K562 (cell line): ENCODE results near the gene ANO10. TPM values are rescaled to one million over a fixed set of nuclear protein-coding genes. Genes with fewer than 3 reads are reported as not detected.

Source experiments
- ATAC-seq: fragments of 200-7000 bp; cut with Tn5 transposase; 3 replicates; pipeline ENCODE4 v1.9.1; 2020; ENCODE audit warnings: moderate library complexity
- BruUV-seq: library from RNA; stranded (reverse); fragments of 400-500 nt; replicated peaks from 2 replicates; lab custom pipeline; 2021; lab: Mats Ljungman, UMichigan
- CTCF ChIA-PET: fragments of 300-600 bp; formaldehyde crosslinking; extraction: SDS; loops from one replicate; lab custom pipeline; 2021; ENCODE audit warnings: low intra/inter-chr PET ratio; lab: Yijun Ruan, JAX
- POLR2A ChIA-PET: fragments of 300-600, 350-650 bp; sonication (Branson Sonifier 250); formaldehyde crosslinking; extraction: SDS; loops from one replicate; lab custom pipeline; 2021; ENCODE audit warnings: antibody characterized with exemption, inconsistent platforms; lab: Yijun Ruan, JAX
- DNase-seq, 4 experiments: peaks; one replicate each; pipeline versions ENCODE4 v3.0.0 to v3.0.0-alpha.2; 2011 to 2018; ENCODE audit warnings: low spot score in 3 of 4, mixed read lengths in 3 of 4; ENCODE audit errors: extremely low read depth in 1 of 4
- FAIRE-seq: peaks from 2 replicates; lab custom pipeline; 2011; peaks lifted over from hg19 to GRCh38; lab: Jason Lieb, UNC
- H2AFZ ChIP-seq: 2 replicates; pipeline ENCODE4 v1.6.0; 2011; ENCODE audit warnings: low read depth, low read length, control low read depth, inconsistent platforms
- H3K27ac ChIP-seq: fragments of 200-600 bp; 3 replicates; pipeline ENCODE4 v1.8.0; 2011; ENCODE audit warnings: low read depth, mild to moderate bottlenecking, control low read depth, inconsistent platforms, low read length, moderate library complexity, mixed read lengths; ENCODE audit errors: extremely low read depth
- H3K27me3 ChIP-seq, 2 experiments: fragments of 300-600 bp in 1 of 2; 2 replicates in 1 of 2; 3 replicates in 1 of 2; pipeline versions ENCODE4 v1.6.0 to v1.8.0; 2011; ENCODE audit warnings: inconsistent platforms in 2 of 2, low read length in 2 of 2, mild to moderate bottlenecking in 1 of 2, mixed read lengths in 1 of 2, moderate library complexity in 1 of 2; ENCODE audit not compliant: control insufficient read depth in 2 of 2, insufficient read depth in 2 of 2
- H3K36me3 ChIP-seq: fragments of 300-600 bp; 3 replicates; pipeline ENCODE4 v1.8.0; 2011; ENCODE audit warnings: mild to moderate bottlenecking, low read length, inconsistent platforms; ENCODE audit not compliant: control insufficient read depth, insufficient read depth
- H3K4me1 ChIP-seq, 2 experiments: fragments of 200-600 bp in 1 of 2; replicated peaks in 1 of 2; 2 replicates in 1 of 2; 3 replicates in 1 of 2; pipeline versions ENCODE4 v1.5.1 to v1.8.0; 2011; ENCODE audit warnings: inconsistent platforms in 2 of 2, low read length in 2 of 2, mild to moderate bottlenecking in 1 of 2, mixed read lengths in 1 of 2, moderate library complexity in 1 of 2; ENCODE audit not compliant: control insufficient read depth in 2 of 2, insufficient read depth in 2 of 2
- H3K4me2 ChIP-seq: 2 replicates; pipeline ENCODE4 v1.6.1; 2011; ENCODE audit warnings: low read length, control low read depth, inconsistent platforms, mixed read lengths; ENCODE audit not compliant: insufficient read depth
- H3K4me3 ChIP-seq: fragments of 200-600 bp; sonication (generic), shearing (Covaris generic); 2 replicates; pipeline ENCODE4 v1.5.1; 2016; ENCODE audit warnings: control low read depth, inconsistent platforms
- H3K79me2 ChIP-seq: fragments of 200-600 bp; 3 replicates; pipeline ENCODE4 v1.8.0; 2011; ENCODE audit warnings: low read length, inconsistent platforms; ENCODE audit not compliant: control insufficient read depth, insufficient read depth
- H3K9ac ChIP-seq, 2 experiments: 2 replicates each; pipeline versions ENCODE4 v1.6.0 to v1.6.1; 2011; ENCODE audit warnings: low read depth in 2 of 2, low read length in 2 of 2, control low read depth in 1 of 2, inconsistent platforms in 1 of 2, mild to moderate bottlenecking in 1 of 2, mixed read lengths in 1 of 2; ENCODE audit not compliant: insufficient read depth in 1 of 2
- H3K9me1 ChIP-seq: one replicate; pipeline ENCODE4 v1.6.0; 2011; ENCODE audit warnings: inconsistent platforms, mild to moderate bottlenecking, low read length, moderate library complexity; ENCODE audit not compliant: control insufficient read depth, insufficient read depth
- H3K9me3 ChIP-seq: replicated peaks from 2 replicates; pipeline ENCODE4 v1.5.1; 2011; ENCODE audit warnings: low read depth, low read length, inconsistent platforms; ENCODE audit not compliant: control insufficient read depth, insufficient read depth
- H4K20me1 ChIP-seq: replicated peaks from 2 replicates; pipeline ENCODE4 v1.6.1; 2011; ENCODE audit warnings: low read length, inconsistent platforms, mixed read lengths; ENCODE audit not compliant: control insufficient read depth, insufficient read depth
- ADNP ChIP-seq: fragments of 200-800 bp; sonication (Bioruptor generic); IDR thresholded peaks from 2 replicates; pipeline ENCODE4 v1.6.1; 2016; ENCODE audit warnings: missing genetic modification characterization, missing compliant biosample characterization
- BCOR ChIP-seq: fragments of 450-650 bp; IDR thresholded peaks from 2 replicates; pipeline ENCODE4 v1.6.1; 2016
- CBX1 ChIP-seq: sonication (generic); IDR thresholded peaks from 2 replicates; pipeline ENCODE4 v1.6.1; 2016; ENCODE audit warnings: antibody characterized with exemption, low read depth, mild to moderate bottlenecking
- CHD4 ChIP-seq: fragments of 200-600 bp; sonication (generic); IDR thresholded peaks from 3 replicates; pipeline ENCODE4 v1.6.1; 2012; ENCODE audit warnings: low read depth, mild to moderate bottlenecking, mixed read lengths, low read length, inconsistent platforms; ENCODE audit not compliant: insufficient read depth, insufficient replicate concordance, poor library complexity, severe bottlenecking
- DDX20 ChIP-seq: fragments of 450-650 bp; IDR thresholded peaks from 2 replicates; pipeline ENCODE4 v1.6.1; 2016; ENCODE audit warnings: missing genetic modification characterization, low read depth, mild to moderate bottlenecking, missing compliant biosample characterization, moderate library complexity
- FOXJ3 ChIP-seq: sonication (generic); formaldehyde crosslinking; IDR thresholded peaks from 2 replicates; pipeline ENCODE4 v1.4.0; 2020; ENCODE audit warnings: mild to moderate bottlenecking, missing genetic modification reagents
- FOXO4 ChIP-seq: fragments of 450-650 bp; formaldehyde crosslinking; IDR thresholded peaks from 2 replicates; pipeline ENCODE4 v1.4.0; 2020; ENCODE audit warnings: mild to moderate bottlenecking, moderate library complexity
- KDM1A ChIP-seq, 2 experiments: fragments of 450-650 bp; IDR thresholded peaks; 2 replicates each; pipeline ENCODE4 v1.6.1; 2016; ENCODE audit warnings: mild to moderate bottlenecking in 2 of 2
- KLF10 ChIP-seq: fragments of 250-450 bp; sonication (Bioruptor Pico); IDR thresholded peaks from 2 replicates; pipeline ENCODE4 v1.6.1; 2021; ENCODE audit warnings: matching md5 sums
- LCOR ChIP-seq: sonication (generic); formaldehyde crosslinking; IDR thresholded peaks from 2 replicates; pipeline ENCODE4 v1.8.0; 2022; ENCODE audit warnings: mild to moderate bottlenecking, missing genetic modification reagents
- MYC ChIP-seq, 2 experiments: fragments of 250-450 bp in 1 of 2; sonication (Bioruptor Pico) in 1 of 2; IDR thresholded peaks; 2 replicates each; pipeline versions ENCODE4 v1.5.1 to v1.6.1; 2012 to 2021; ENCODE audit warnings: low read depth in 2 of 2, borderline replicate concordance in 1 of 2, improper control_type of control experiment in 1 of 2, low read length in 1 of 2, mild to moderate bottlenecking in 1 of 2, moderate library complexity in 1 of 2
- POLR2H ChIP-seq: IDR thresholded peaks from 2 replicates; pipeline ENCODE4 v1.6.1; 2016; ENCODE audit warnings: missing genetic modification characterization, low read depth, mild to moderate bottlenecking, control low read depth, missing compliant biosample characterization, moderate library complexity
- RBM25 ChIP-seq: fragments of 200-400 bp; formaldehyde crosslinking; IDR thresholded peaks from 2 replicates; pipeline ENCODE4 v1.6.1; 2018; ENCODE audit warnings: low read length, low read depth, moderate library complexity; ENCODE audit not compliant: severe bottlenecking
- RBM34 ChIP-seq: fragments of 200-400 bp; formaldehyde crosslinking; IDR thresholded peaks from 2 replicates; pipeline ENCODE4 v1.6.1; 2018; ENCODE audit warnings: low read length, borderline replicate concordance; ENCODE audit not compliant: insufficient read depth
- RCOR1 ChIP-seq, 2 experiments: IDR thresholded peaks; 2 replicates each; pipeline ENCODE4 v1.6.1; 2012; ENCODE audit warnings: low read depth in 2 of 2, low read length in 2 of 2, borderline replicate concordance in 1 of 2, improper control_type of control experiment in 1 of 2
- SAFB2 ChIP-seq: fragments of 200-400 bp; formaldehyde crosslinking; IDR thresholded peaks from 2 replicates; pipeline ENCODE4 v1.6.1; 2018; ENCODE audit warnings: borderline replicate concordance, low read length, low read depth, moderate library complexity; ENCODE audit not compliant: severe bottlenecking
- SMARCA5 ChIP-seq: fragments of 450-650 bp; IDR thresholded peaks from 2 replicates; pipeline ENCODE4 v1.6.1; 2016
- YBX1 ChIP-seq: fragments of 450-650 bp; IDR thresholded peaks from 2 replicates; pipeline ENCODE4 v1.7.1; 2016; ENCODE audit warnings: mild to moderate bottlenecking
- ZNF174 ChIP-seq: fragments of 250-450 bp; sonication (Bioruptor Pico); IDR thresholded peaks from 2 replicates; pipeline ENCODE4 v1.4.0; 2020; ENCODE audit warnings: mild to moderate bottlenecking
- ZNF583 ChIP-seq: fragments of 250-450 bp; sonication (Bioruptor Pico); IDR thresholded peaks from 2 replicates; pipeline ENCODE4 v1.4.0; 2020
- WGBS: fragments of 100-300 bp; shearing (Covaris generic); methylation state at CpG from one replicate; pipeline ENCODE4 v1.1.6; 2016; ENCODE audit warnings: low coverage, mixed read lengths; ENCODE audit not compliant: insufficient coverage; ENCODE audit errors: missing lambda C conversion rate; 5-methylcytosine and 5-hydroxymethylcytosine counted together
- in situ Hi-C: fragments of 300-500 bp; cut with MboI; formaldehyde crosslinking; loops from 4 replicates; pipeline ENCODE4 v1.15.0; 2018; ENCODE audit warnings: inconsistent platforms, mixed read lengths
- intact Hi-C: fragments of 100-400 bp; cut with micrococcal nuclease; formaldehyde crosslinking; loops from 2 replicates; pipeline ENCODE4 v1.14.2; 2022
- polyA plus RNA-seq, 8 experiments: library from polyadenylated mRNA; depleted of rRNA in 4 of 8; stranded (reverse) in 5 of 8; unstranded in 3 of 8; fragments of >200 nt; fragmentation: Nextera tagmentation in 2 of 8; fragmentation: Illumina TruSeq in 1 of 8; extraction: Ambion mirVana in 2 of 8; extraction: Trizol in 1 of 8; gene quantifications; 2 replicates each; pipeline versions ENCODE4 v1.2.1 to v1.2.3, GENCODE V29; 2011 to 2014; ENCODE audit warnings: inconsistent platforms in 1 of 8, missing spikeins in 1 of 8
- total RNA-seq, 7 experiments: library from RNA; depleted of rRNA in 6 of 7; stranded (reverse); fragments of >200 nt in 6 of 7; fragmentation: Illumina TruSeq in 2 of 7; extraction: Trizol in 2 of 7; gene quantifications; 2 replicates each; pipeline versions ENCODE4 v1.2.1 to v1.2.3, GENCODE V29; 2011 to 2021; ENCODE audit warnings: low replicate concordance in 1 of 7

The ANO10 gene
- total and polyA plus RNA-seq, 9 of the 15 experiments (the other 6 are each of a cell fraction or from before 2014, with no cell fraction given): 6.4 to 46.0 (median 32.3) TPM

DNA sequence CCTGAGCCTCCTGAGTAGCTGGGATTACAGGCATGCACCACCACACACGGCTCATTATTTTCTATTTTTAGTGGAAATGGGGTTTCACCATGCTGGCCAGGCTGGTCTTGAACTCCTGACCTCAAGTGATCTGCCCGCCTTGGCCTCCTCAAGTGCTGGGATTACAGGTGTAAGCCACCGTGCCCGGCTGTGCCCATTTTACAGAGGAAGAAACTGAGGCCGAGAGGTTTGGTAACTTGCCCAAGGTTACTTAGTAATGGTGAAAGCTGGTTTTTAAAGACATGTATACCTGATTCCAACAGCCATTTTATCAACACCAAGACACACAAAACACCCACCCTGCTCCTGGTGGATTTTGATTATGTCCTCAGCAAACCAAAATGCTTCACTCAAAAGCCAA is 206.7 kb downstream of the ANO10 start:
- Histone ChIP-seq H4K20me1 (no peaks in the 10 kb centered on the region), H3K9me1 (no peaks in the 10 kb centered on the region), H3K4me1 (no peaks in the 10 kb centered on the region), H3K9ac (no peak overlapping the region), H3K79me2 (no peaks in the 10 kb centered on the region), H3K4me3 (no peak overlapping the region), H2AFZ (no peak overlapping the region), H3K27ac (no peak overlapping the region), H3K36me3 (no peaks in the 10 kb centered on the region), H3K27me3 (no peaks in the 10 kb centered on the region), H3K4me2 (no peak overlapping the region), H3K9me3 (no peaks in the 10 kb centered on the region)
- in situ Hi-C loops (no loop called here), intact Hi-C loops (no loop called here)
- CTCF ChIA-PET: no interaction called here
- no peak for FAIRE-seq
- ATAC-seq: no peak
- 91% methylated on average over 5 of the region's 5 CpGs for WGBS
- no peak for DNase-seq
- BruUV-seq: no TSS peak
- POLR2A ChIA-PET: no interaction called here
- TF ChIP-seq YBX1: no peak
- TF ChIP-seq LCOR (CRISPR knock-in tag): no peak
- TF ChIP-seq ZNF174 (CRISPR knock-in tag): no peak
- TF ChIP-seq ADNP (tag): peak; percentile 43; the same call in 1 of the 2 replicates
- no peak for TF ChIP-seq KLF10 (CRISPR knock-in tag)
- TF ChIP-seq RBM34: no peak
- peak in 1 of 2 experiments; percentile 65; a peak in 1 of 4 replicates for TF ChIP-seq KDM1A (IDR thresholded peaks at IDR 0.05)
- no peak for TF ChIP-seq ZNF583 (CRISPR knock-in tag)
- peak; percentile 52 for TF ChIP-seq CHD4
- TF ChIP-seq FOXJ3 (CRISPR knock-in tag): no peak
- no peak for TF ChIP-seq FOXO4 (CRISPR knock-in tag)
- TF ChIP-seq RBM25: peak; percentile 93
- peak; percentile 26; the same call in 1 of the 2 replicates for TF ChIP-seq SMARCA5
- no peak for TF ChIP-seq DDX20
- TF ChIP-seq POLR2H: no peak
- 0 out of 2 replicates have a peak, but pooled peaks have one; percentile 72 for TF ChIP-seq CBX1
- no peak for TF ChIP-seq SAFB2
- TF ChIP-seq MYC (IDR thresholded peaks at IDR 0.05; ENCODE audit: low read depth, low read length): no peak
- TF ChIP-seq MYC (CRISPR knock-in tag; IDR thresholded peaks at IDR 0.05; ENCODE audit: borderline replicate concordance, low read depth): no peak
- TF ChIP-seq RCOR1 (IDR thresholded peaks at IDR 0.05; ENCODE audit: borderline replicate concordance in 1 of 2, low read depth in 2 of 2, low read length in 2 of 2): peak in 1 of 2 experiments; percentile 57; a peak in 2 of 4 replicates
- TF ChIP-seq BCOR: peak; percentile 84
